Bronchial epithelial cell (primary cell): ENCODE data around the gene THBS4. TPM values are rescaled to one million over a fixed set of nuclear protein-coding genes. Genes with fewer than 3 reads are reported as not detected.

Source experiments
- DNase-seq: peaks from one replicate; pipeline ENCODE4 v3.0.0-alpha.2; 2010; ENCODE audit warnings: low read depth
- FAIRE-seq: peaks from 2 replicates; lab custom pipeline; 2011; peaks lifted over from hg19 to GRCh38; lab: Jason Lieb, UNC
- H3K27me3 ChIP-seq: 2 replicates; pipeline ENCODE4 v1.5.1; 2011; ENCODE audit warnings: low read length; ENCODE audit not compliant: control insufficient read depth, insufficient read depth
- H3K36me3 ChIP-seq: 2 replicates; pipeline ENCODE4 v1.5.1; 2011; ENCODE audit warnings: low read length; ENCODE audit not compliant: control insufficient read depth, insufficient read depth
- H3K4me3 ChIP-seq: 2 replicates; pipeline ENCODE4 v1.5.1; 2011; ENCODE audit warnings: mild to moderate bottlenecking, low read depth, low read length, control low read depth
- CTCF ChIP-seq: IDR thresholded peaks from 2 replicates; pipeline ENCODE4 v1.5.1; 2011; ENCODE audit warnings: mild to moderate bottlenecking, moderate library complexity, low read length, control low read depth, inconsistent platforms; ENCODE audit not compliant: insufficient read depth, severe bottlenecking
- total RNA-seq: library from RNA; depleted of rRNA; stranded (reverse); fragments of >200 nt; gene quantifications from 2 replicates; pipeline ENCODE4 v1.2.1, GENCODE V29; 2014

Gene THBS4
- total RNA-seq, 1 donor from 2014 or later, result 0.26 TPM

- no peak for DNase-seq
- FAIRE-seq, result no peak
- Histone ChIP-seq H3K36me3 (no peaks in the 10 kb centered on the region), H3K27me3 (peaks cover 4% of the 10 kb centered on the region), H3K4me3 (no peak overlapping the region)
- no peak for TF ChIP-seq CTCF
These were observed 8.3 kb upstream of the THBS4 start for GRCh38 chr5:80026841-80027240.

- Histone ChIP-seq H3K36me3 (no peaks in the 10 kb centered on the region), H3K27me3 (peaks cover 22% of the 10 kb centered on the region), H3K4me3 (no peak overlapping the region)
- DNase-seq, result no peak
- no peak for FAIRE-seq
- TF ChIP-seq CTCF, result no peak
These were observed 4.0 kb upstream of the THBS4 start for GRCh38 chr5:80031109-80031508.

GRCh38 chr5:80033513-80033912 lies 1.6 kb upstream of the THBS4 start:
- Histone ChIP-seq H3K27me3 (peaks cover 26% of the 10 kb centered on the region), H3K36me3 (no peaks in the 10 kb centered on the region), H3K4me3 (no peak overlapping the region)
- TF ChIP-seq CTCF, result no peak
- DNase-seq, result peak; percentile 16
- no peak for FAIRE-seq

GRCh38 chr5:80034559-80034958 lies 589 bp upstream of the THBS4 start:
- TF ChIP-seq CTCF, result no peak
- no peaks in the 10 kb centered on the region for H3K36me3 ChIP-seq
- FAIRE-seq (no peak), DNase-seq (no peak)
- H3K4me3 ChIP-seq, result no peak overlapping the region
- H3K27me3 ChIP-seq, result peaks cover 26% of the 10 kb centered on the region

- Histone ChIP-seq H3K36me3 (no peaks in the 10 kb centered on the region), H3K27me3 (peaks cover 28% of the 10 kb centered on the region), H3K4me3 (no peak overlapping the region)
- TF ChIP-seq CTCF, result no peak
- FAIRE-seq (no peak), DNase-seq (no peak)
These were observed 691 bp downstream of the THBS4 start for GRCh38 chr5:80035839-80036238.

- peaks cover 26% of the 10 kb centered on the region for H3K27me3 ChIP-seq
- DNase-seq (no peak), FAIRE-seq (no peak)
These were observed 1.5 kb downstream of the THBS4 start for GRCh38 chr5:80036615-80037014.

More at GRCh38 chr5:80036615-80037014, 1.5 kb downstream of the THBS4 start:
- no peaks in the 10 kb centered on the region for H3K36me3 ChIP-seq
- TF ChIP-seq CTCF, result no peak
- H3K4me3 ChIP-seq, result no peak overlapping the region
